T-helper 1 cell treated with Interleukin-12 subunit alpha and Interleukin-12 subunit beta and Interleukin-4 antibody, amounts not matched to agents 30 ng/mL and 1 ng/mL, for 36 hours (primary cell): ENCODE measurements around the gene ZNF592. TPM values are rescaled to one million over a fixed set of nuclear protein-coding genes. Genes with fewer than 3 reads are reported as not detected.

Source experiments
- intact Hi-C: fragments of 100-400 bp; cut with micrococcal nuclease; formaldehyde crosslinking; loops from one replicate; pipeline ENCODE4 v1.15.1; 2024
- total RNA-seq: library from RNA; stranded (reverse); gene quantifications from 2 replicates; pipeline ENCODE4 v1.2.3, GENCODE V29; 2022

The ZNF592 gene
- total RNA-seq, 1 donor from 2014 or later = 42.6 TPM

DNA sequence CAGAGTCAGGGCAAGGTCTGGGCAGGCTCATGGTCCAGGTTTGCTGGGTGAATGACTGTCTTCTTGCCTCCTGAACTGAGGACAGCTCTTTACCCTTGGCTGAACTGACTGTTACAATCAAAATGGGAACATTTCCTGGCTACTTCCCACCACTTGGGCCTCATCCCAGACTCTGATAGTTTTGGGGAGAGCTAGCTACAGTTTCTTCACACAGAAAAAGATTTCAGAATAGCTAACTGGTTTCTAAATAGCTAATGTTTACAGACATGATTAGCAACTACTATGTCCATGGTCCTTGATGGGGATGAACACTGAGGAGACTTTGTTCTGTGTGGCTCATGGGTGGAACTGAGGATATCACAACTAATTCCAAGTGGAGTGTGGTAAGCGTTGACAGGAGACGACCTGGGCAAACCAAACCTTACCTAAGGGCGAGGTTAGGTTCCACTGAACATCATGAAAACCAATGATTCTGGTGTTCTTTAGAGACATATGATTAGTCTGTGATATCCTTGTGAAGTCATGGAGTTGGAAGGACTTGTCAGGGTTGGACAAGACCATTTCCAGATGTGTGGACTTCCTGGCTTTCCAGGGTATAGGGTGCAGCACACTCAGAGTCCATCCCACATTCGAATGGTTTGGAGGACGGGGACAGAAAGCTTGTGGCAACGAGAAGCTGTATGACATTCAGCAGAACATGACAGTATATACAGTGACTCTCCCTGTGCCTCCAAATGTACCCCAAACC lies 76.0 kb downstream of the ZNF592 start:
- intact Hi-C loops = no loop called here

DNA sequence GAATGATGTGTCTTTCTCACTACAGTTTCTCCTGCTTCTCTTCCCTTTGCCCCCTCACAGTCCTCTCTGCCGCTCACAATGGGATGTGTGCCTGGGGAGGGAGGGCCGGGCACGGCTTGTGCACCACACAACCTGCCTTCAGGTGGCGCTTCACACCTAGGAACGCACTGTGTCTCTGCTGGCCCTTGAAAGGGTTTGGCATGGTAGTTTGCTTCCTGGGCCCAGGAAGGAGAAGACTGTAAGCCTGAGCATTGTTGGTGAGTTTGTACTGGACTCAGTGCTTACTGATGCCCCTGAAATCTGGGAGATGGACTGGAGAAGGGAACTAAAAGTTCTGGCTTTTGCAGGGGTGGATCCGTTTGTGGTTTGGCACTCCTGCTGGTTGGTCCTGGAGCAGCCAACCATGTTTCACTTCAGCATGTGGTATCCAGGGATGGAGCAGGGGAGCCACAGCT lies 78.0 kb downstream of the ZNF592 start:
- intact Hi-C loops = no loop called here

DNA sequence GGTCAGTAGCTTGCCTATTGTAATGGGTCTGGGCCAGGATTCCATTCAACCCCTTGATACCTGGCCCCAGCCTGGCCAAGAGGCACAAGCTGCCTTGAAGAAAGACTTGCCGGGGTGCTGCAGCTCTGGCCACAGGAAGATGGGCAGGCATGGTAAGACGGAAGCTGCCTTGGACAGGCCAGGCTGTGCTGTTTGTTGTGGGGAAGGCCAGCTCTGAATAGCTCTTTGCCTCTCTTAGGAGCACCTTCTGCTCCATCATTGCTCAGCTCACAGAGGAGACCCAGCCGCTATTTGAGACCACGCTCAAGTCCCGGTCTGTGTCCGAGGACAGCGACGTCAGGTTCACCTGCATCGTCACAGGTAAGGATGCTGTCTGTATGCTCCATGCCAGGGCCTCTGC lies 78.9 kb downstream of the ZNF592 start:
- intact Hi-C loops = no loop called here

DNA sequence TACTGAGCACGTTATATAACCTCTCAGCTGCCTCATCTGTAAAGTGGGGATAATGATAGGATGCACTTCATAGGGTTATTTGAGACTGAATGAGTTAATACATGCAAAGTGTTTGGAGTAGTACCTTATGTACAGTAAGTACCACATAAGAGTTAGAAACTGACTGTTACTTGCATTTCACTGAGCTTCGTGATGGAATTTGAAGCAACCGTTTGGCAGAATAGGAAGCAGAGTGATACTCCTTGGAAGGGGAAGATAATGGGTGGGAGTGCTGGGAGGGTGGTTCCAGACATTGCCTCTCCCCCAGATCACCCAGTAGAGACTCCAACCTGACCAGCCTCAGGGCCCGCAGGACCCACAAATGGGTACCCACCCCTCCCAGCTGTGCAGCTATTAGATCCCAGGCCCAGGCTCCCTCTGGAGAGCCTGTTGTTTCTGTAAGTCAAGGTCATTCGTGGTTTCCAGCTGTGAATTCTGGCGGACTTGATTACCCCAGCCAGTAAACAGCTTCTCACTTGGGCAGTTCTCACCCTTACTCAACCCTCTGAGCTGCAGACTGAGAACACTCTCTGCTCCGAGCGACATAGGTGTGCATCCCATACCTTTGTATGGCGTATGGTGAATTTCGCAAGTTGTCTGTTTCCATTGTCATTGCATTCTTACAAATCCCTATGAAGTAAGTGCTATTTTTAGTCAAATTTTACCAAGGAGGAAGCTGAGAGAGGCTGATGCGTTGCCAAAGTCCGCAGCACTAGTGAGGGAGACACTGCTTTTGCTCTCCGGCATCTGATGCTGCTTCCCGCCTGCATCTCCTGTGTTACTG lies 79.9 kb downstream of the ZNF592 start:
- intact Hi-C loops = no loop called here

DNA sequence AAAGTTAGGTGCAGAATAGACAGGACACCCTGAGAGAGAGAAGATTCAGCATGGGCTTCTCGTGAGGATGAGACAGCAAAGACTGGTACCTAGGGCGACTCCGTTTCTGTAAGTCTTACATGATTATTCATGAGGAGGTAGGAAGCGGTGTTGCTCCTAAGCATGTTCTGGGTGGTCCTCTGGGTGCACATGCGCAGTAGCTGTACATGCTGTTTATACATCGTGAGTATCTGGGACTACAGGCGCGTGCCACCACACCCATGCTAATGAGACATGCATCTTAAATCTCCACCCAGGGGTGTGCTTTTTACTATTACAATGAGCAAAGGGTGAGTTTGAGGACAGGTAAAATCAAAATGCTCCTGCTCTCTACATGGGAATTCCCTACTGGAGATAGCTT lies 81.0 kb downstream of the ZNF592 start:
- intact Hi-C loops = no loop called here

DNA sequence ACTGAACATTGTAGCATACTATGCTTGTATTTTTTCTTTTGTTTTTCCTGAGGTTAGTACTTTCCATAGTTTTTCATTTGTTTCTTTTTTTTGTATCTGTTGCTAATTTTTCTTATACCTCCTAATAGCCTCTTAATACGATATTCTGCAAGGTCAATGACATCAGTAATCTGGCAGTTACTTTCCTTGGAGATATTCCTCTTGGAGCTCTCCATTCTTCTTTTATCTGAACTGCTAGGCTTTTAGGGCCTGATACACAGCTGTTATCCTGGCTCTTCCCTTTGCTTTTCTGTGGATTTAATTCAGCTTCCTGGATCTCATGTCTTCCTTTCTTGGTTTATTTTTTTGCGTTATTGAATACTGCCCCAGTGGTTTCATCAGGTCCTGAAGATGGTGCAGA lies 81.6 kb downstream of the ZNF592 start:
- intact Hi-C loops = no loop called here

DNA sequence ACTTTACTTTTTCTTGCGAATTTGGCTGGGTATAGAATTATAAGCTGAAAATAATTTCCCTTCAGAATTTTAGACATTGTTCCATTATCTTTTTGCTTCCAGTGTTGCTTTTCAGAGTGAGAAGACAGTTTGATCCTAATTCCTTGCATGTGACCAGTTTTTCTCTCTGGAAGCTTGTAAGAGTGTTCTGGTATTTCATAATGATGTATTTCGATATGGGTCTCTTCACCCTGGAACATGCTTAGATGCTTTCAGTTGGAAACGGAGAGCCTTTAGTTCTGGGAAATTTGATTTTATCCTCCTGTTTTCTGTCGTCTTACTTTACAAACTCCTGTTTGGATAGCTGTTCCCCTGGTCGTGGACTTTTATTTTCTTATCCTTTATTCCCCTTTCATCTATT lies 82.6 kb downstream of the ZNF592 start:
- intact Hi-C loops = no loop called here

DNA sequence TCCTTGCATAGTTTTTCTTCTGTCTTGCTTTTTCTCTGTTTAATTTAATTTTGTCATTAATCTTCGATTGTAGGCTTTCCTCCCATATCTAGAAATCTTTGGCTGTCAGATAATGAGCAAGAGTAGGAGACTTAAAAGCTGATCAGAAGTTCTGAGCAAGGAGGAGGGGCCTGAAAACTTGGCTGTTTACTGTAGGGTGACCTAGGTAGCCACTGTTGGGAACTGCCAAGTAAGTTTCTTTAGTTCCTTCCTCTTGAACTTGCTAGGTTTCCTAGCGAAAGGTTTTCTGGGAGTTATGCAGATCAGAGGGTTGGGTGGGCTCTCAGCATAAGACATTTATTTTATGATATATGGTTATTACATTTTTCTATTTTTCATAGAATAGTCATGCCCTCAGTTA lies 83.2 kb downstream of the ZNF592 start:
- intact Hi-C loops = no loop called here

DNA sequence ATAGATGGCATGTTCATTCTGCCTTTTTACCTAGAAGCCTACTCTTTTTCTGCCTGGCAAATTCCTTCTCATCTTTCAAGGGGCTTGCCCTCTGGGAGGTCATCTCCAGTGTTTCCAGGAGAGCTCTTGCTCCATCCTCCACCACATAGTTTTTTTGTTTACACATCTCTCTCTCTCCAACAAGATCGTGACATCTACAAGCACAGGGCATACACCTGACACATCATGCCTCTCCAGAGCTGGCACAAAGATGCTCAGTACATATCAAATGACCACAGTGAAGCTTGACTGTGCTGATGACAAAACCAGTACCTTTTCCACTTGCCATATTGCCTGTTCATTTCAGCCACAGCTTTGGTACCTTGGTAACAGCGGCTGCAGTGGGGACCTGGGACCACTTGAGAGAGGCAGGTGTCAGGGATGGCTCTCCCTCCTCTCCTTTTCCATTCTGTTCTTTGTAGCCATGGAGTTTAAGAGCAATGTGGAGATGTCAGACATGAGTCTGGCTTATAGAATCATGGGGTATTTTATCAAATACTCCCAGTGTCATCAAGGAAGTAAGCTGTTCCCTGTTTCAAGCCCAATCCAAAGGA lies 84.2 kb downstream of the ZNF592 start:
- intact Hi-C loops = no loop called here

DNA sequence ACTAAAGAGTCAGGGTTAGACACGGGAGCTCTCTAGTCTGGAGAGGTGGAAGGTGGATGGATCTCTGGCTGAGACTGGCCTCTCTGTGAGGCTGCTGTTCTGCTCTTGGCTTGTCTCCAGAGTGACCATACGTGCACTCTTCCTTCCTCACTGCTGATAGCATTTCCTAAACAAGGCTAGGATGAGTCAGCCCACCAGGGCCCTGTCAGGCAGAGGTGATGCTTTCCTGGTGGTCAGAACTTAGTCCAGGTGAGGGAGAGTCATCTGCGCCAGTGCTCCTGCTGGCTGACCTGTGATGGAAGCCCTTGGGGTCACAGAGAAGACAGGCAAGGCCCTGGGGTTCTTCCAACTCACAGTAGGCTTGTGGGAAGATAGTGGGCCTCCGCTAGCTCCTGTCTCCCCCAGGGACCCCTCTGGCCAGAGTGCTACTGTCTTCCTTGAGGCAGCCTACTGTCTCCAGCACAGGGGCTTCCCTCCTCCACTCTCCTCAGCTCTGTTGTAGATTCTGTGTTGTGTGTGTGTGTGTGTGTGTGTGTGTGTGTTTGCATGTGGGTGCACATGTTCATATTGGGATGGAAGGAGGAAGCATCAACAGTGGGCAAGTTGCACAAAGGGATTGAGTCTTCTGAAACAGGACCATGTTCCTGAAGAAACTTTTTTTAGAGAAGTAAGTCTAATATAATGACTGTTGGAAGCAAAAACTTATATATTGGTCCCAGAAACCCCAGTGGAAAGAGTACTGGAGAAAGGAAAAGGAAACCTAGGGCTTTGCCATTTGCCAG lies 85.2 kb downstream of the ZNF592 start:
- intact Hi-C loops = no loop called here

DNA sequence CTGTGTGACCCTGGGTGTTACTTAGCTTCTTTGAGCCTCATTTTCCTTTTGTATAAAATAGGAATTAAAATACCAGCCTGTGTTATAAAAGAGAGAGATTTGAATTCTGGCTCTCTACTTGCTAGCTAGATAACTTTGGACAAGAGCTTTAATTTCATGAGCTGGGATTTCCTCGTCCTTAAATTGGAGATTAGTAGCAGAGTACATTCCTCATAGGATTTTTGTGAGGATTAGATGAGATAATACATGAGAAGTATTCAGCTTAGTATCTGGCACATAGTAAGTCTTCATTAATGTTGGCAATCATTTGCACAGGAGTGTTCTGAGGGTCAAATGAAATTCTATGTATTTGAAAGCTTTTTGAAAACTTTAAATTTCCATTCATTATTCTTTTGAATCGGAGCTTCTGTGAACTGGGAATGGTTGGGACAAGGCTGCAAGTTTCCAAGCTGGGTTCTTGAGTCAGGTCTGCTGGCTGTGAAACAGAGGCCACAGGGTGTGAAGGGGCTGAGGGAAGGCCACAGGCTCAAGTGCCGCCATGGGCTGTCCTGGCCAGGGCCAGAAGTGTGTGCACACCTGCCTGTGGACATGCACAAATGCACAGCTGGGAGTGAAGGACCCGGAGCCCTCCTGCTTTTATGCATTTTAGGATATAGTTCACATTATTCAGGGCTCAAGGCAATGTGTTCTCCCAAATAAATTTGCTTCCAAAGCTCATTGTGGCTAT lies 86.0 kb downstream of the ZNF592 start:
- intact Hi-C loops = no loop called here

DNA sequence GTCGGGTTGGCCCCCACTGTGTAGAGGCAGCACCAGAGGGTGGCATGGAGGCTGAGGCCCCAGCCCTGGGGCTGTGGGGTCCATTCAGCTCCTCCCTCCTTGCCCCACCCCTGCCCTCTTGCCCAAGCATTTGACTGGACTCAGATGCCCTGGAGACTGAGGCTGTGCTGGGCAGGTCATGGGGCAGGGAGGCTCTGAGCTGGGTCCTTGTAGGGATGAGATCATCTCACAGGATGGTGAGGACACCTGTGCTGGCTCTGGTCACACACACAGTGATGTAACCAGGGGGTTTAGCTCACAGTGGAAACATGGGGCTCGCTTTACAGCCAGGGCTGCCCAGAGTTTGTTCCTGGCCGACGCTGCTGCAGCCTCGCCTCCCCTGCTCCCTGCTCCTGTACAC lies 86.6 kb downstream of the ZNF592 start:
- intact Hi-C loops = no loop called here

DNA sequence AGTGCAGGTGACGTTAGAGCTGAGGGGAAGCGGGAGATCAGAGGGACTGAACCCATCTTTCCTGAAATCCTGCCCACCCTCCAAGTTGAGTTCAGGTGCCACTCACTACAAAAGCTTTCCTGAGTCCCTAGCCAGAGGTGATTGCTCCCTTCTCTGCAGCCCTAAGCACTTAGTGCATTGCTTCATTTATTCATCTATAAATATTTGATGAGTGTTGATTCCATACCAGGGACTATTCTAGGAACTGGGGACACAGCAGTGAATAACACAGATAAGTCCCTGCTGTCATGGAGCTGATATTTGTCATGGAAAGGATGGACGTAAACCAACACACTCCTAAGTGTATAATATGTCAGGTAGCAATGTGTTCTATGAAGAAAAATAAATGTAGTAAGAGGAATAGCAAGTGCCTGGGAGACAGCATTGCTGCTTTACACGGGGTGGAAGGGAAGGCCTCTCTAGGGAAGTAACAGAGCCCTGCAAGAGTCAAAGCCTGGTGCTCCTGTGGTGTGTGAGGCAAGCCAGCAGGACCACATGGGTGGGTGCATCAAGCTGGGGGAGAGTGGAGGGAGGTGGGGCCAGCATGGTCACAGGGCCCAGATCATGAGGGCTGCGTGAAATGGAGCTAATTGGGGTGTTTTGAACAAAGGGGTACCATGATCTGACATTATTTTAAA lies 87.4 kb downstream of the ZNF592 start:
- intact Hi-C loops = no loop called here

DNA sequence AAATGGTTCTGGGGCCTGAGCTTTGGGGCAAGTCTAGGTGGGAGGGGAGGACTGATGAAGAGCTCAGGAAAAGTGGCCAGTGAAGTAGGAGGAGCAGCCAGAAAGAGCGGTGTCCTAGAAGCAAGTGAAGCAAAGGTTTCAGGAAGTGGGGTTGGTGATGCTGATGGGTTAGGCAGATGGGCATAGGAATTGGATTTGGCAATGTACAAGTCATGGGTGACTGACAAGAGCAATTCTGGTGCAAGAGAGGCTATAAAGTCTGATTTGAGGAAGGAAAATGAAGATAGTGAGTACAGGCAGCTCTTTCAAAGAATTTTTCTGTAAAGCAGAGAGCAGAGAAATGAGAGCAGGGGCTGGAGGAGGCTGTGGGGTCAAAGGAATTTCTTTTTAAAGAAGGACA lies 88.5 kb downstream of the ZNF592 start:
- intact Hi-C loops = no loop called here

DNA sequence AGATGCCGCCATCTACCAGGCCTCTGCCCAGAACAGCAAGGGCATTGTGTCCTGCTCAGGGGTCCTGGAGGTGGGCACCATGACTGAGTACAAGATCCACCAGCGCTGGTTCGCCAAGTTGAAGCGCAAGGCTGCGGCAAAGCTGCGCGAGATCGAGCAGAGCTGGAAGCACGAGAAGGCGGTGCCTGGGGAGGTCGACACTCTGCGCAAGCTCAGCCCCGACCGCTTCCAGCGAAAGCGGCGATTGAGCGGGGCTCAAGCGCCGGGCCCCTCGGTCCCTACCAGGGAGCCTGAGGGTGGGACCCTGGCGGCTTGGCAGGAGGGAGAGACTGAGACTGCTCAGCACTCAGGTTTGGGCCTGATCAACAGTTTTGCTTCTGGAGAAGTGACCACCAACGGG lies 91.3 kb downstream of the ZNF592 start:
- intact Hi-C loops = no loop called here

DNA sequence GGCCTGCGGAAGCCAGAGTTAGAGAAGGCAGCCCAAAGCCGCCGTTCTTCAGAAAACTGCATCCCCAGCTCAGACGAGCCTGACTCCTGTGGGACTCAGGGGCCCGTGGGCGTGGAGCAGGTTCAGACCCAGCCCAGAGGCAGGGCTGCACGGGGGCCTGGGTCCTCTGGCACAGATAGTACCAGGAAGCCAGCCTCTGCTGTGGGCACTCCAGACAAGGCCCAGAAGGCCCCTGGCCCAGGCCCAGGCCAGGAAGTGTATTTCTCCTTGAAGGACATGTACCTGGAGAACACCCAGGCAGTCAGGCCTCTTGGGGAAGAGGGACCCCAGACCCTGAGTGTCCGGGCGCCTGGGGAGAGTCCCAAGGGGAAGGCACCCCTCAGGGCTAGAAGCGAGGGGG lies 91.9 kb downstream of the ZNF592 start:
- intact Hi-C loops = no loop called here

DNA sequence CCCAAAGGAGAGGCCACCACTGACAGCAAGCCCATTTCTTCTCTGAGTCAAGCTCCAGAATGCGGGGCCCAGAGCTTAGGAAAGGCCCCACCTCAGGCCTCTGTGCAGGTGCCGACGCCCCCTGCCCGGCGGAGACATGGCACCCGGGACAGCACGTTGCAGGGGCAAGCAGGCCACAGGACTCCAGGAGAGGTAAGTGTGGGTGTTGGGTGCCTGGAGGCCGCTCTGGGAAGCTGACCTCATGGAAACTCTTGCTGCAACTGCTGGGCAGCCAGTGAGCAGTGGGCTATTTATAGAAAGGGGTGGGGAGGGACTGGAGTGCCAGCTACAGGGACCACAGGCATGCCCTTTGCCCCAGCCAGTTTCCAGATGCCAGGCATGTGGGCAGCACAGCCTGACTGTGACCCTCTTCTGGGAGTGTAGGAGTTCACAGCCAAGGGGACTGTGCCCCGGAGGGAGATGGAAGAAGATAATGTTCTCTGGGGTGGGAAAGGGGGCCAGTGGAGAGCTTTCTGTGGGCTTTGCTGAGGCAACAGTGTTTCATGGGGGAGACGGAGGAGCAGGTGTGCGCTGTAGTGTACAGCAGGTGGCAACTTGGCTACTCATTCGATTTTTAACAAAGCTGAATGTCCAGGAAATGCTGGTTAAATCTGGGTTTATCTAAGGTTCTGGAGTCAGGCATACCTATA lies 92.5 kb downstream of the ZNF592 start:
- intact Hi-C loops = no loop called here

DNA sequence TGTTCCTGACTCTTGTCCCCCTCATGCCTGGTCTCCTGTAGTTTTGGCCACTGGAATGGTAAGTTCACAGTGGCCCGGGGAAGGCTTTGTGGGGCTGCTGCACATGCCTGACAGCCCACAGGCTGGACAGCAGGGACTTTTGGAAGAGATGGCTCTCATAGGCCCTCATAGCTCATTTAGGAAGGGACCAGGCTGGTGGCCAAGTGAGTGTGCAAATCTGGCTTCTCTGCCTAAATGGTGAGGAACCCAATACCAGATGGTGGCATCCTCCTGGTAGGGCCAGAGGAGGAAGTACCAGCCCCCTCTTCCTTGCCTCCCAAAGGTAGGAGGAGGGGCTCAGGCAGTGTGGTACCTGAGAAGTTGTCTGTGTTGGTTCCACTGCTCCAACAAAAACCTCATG lies 94.4 kb downstream of the ZNF592 start:
- intact Hi-C loops = no loop called here

DNA sequence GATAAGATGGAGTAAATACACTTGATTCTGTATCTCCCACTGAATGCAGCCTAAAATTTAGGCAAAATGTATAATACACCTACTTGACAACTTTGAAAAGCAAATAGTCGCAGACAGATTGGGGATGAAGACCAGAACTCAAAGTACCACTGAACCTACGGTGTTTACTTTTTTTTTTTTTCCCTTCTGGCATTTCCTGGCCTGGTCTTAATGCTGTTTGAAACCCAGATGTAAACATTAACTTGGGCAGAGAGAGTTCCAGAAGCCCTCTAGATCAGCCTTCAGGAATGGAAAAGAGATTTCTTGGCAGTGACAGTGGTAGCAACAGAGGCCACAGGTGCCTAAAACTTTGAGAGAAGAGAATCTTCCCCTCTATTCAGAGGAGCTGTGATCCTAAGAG lies 96.6 kb downstream of the ZNF592 start:
- intact Hi-C loops = loop anchor here (1.0 to 5.0 kb wide), 2 partner anchors 83 to 197 kb away; no protein-coding TSS in a partner anchor

DNA sequence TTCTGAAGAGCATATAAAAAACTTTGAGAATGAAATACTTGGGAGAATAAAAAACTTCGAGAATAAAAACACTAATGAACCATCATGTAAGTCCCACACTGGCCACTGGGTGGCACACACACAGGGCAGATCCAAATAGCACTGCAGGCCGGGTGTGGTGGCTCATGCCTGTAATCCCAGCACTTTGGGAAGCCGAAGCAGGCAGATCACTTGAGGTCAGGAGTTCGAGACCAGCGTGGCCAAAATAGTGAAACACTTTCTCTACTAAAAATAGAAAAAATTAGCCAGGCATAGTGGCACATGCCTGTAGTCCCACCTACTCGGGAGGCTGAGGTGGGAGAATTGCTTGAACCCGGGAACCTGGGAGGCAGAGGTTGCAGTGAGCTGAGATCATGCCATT lies 97.2 kb downstream of the ZNF592 start:
- intact Hi-C loops = loop anchor here (1.0 to 5.0 kb wide), 2 partner anchors 83 to 197 kb away; no protein-coding TSS in a partner anchor
